Measurements from ENCODE around the gene SYT1. TPM values are rescaled to one million over a fixed set of nuclear protein-coding genes. Genes with fewer than 3 reads are reported as not detected.

The SYT1 gene
- total RNA-seq, 4 donors from 2014 or later = 4.1 to 10.0 (median 6.7) TPM

GRCh38 chr12:79069009-79069408 is 204.4 kb downstream of the SYT1 start:
- intact Hi-C loops (cut with DNase I) = no loop called here
- no peaks in the 10 kb centered on the region for H3K9me3 ChIP-seq
- no peak for DNase-seq (ENCODE audit: extremely low spot score)
- H3K27ac ChIP-seq (replicated peaks in 1 of 4) = no peak overlapping the region
- H3K4me1 ChIP-seq = no peaks in the 10 kb centered on the region
- H3K36me3 ChIP-seq = no peaks in the 10 kb centered on the region
- H3K27me3 ChIP-seq = no peaks in the 10 kb centered on the region
- H3K4me3 ChIP-seq = no peak overlapping the region
- TF ChIP-seq EP300 (IDR thresholded peaks at IDR 0.05) (no peak), POLR2AphosphoS5 (IDR thresholded peaks at IDR 0.05) (no peak), CTCF (IDR thresholded peaks at IDR 0.05) (no peak), POLR2A (IDR thresholded peaks at IDR 0.05; ENCODE audit: low read depth) (no peak)

- intact Hi-C loops (cut with DNase I) = no loop called here
- Histone ChIP-seq H3K4me1 (no peaks in the 10 kb centered on the region), H3K4me3 (no peak overlapping the region), H3K9me3 (no peaks in the 10 kb centered on the region), H3K36me3 (no peaks in the 10 kb centered on the region), H3K27ac (replicated peaks in 1 of 4) (no peak overlapping the region), H3K27me3 (no peaks in the 10 kb centered on the region)
- 100% methylated on average over 1 of the region's 1 CpG for WGBS
- no peak for TF ChIP-seq EP300 (IDR thresholded peaks at IDR 0.05)
- TF ChIP-seq CTCF (IDR thresholded peaks at IDR 0.05) = no peak
- TF ChIP-seq POLR2A (IDR thresholded peaks at IDR 0.05; ENCODE audit: low read depth) = no peak
- TF ChIP-seq POLR2AphosphoS5 (IDR thresholded peaks at IDR 0.05) = no peak
- no peak for DNase-seq (ENCODE audit: extremely low spot score)
These were observed 206.9 kb downstream of the SYT1 start for GRCh38 chr12:79071498-79071897.

- Histone ChIP-seq H3K4me1 (no peaks in the 10 kb centered on the region), H3K9me3 (no peaks in the 10 kb centered on the region), H3K36me3 (no peaks in the 10 kb centered on the region), H3K27me3 (no peaks in the 10 kb centered on the region), H3K27ac (replicated peaks in 1 of 4) (no peak overlapping the region), H3K4me3 (no peak overlapping the region)
- 94% methylated on average over 2 of the region's 2 CpGs for WGBS
- no peak for DNase-seq (ENCODE audit: extremely low spot score)
- intact Hi-C loops (cut with DNase I) = no loop called here
- TF ChIP-seq POLR2A (IDR thresholded peaks at IDR 0.05; ENCODE audit: low read depth) (no peak), CTCF (IDR thresholded peaks at IDR 0.05) (no peak), POLR2AphosphoS5 (IDR thresholded peaks at IDR 0.05) (no peak), EP300 (IDR thresholded peaks at IDR 0.05) (no peak)
These were observed 208.9 kb downstream of the SYT1 start for GRCh38 chr12:79073506-79073905.

GRCh38 chr12:79082595-79082994 is 218.0 kb downstream of the SYT1 start:
- no peaks in the 10 kb centered on the region for H3K27me3 ChIP-seq
- TF ChIP-seq POLR2A (IDR thresholded peaks at IDR 0.05; ENCODE audit: low read depth) (no peak), POLR2AphosphoS5 (IDR thresholded peaks at IDR 0.05) (no peak), EP300 (IDR thresholded peaks at IDR 0.05) (no peak), CTCF (IDR thresholded peaks at IDR 0.05) (no peak)
- no peak overlapping the region for H3K4me3 ChIP-seq
- WGBS = 94% methylated on average over 1 of the region's 1 CpG
- H3K4me1 ChIP-seq = no peaks in the 10 kb centered on the region
- no peaks in the 10 kb centered on the region for H3K36me3 ChIP-seq
- intact Hi-C loops (cut with DNase I) = no loop called here
- no peak overlapping the region for H3K27ac ChIP-seq (replicated peaks in 1 of 4)
- no peaks in the 10 kb centered on the region for H3K9me3 ChIP-seq
- DNase-seq (ENCODE audit: extremely low spot score) = no peak

DNA sequence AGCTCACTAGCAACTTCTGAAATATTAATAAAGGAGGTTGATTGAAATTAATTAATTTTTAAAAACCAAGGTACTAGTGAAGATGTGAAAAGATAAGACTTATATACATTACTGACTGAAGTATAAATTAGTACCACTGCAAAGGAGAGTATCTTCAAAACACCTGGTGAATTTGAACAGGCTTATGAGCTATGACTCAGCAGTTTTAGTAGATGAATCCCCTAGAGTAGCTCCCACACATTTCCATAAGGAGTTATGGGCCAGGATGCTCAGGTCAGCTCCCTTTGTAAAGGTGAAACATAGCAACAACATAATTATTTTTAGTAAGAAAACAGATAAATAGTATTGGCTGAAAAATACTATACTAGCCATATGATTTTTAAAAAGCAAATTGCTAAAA is 218.6 kb downstream of the SYT1 start:
- no peak overlapping the region for H3K27ac ChIP-seq (replicated peaks in 1 of 4)
- H3K36me3 ChIP-seq = no peaks in the 10 kb centered on the region
- no peak overlapping the region for H3K4me3 ChIP-seq
- H3K9me3 ChIP-seq = no peaks in the 10 kb centered on the region
- TF ChIP-seq POLR2AphosphoS5 (IDR thresholded peaks at IDR 0.05) (no peak), POLR2A (IDR thresholded peaks at IDR 0.05; ENCODE audit: low read depth) (no peak), CTCF (IDR thresholded peaks at IDR 0.05) (no peak), EP300 (IDR thresholded peaks at IDR 0.05) (no peak)
- intact Hi-C loops (cut with DNase I) = no loop called here
- H3K4me1 ChIP-seq = no peaks in the 10 kb centered on the region
- no peaks in the 10 kb centered on the region for H3K27me3 ChIP-seq
- no peak for DNase-seq (ENCODE audit: extremely low spot score)
